Measurements from ENCODE around the gene HOXB3.

The HOXB3 gene

GRCh38 chr17:48593126-48593829 lies 3.2 kb upstream of the HOXB3 start, which contains the start of gene HOXB5:
Gene HOXB5, minus strand, starts transcription at chr17:48593779. Its CDS starts 97 bp downstream, at chr17:48593682.
- no peak for DNase-seq (ENCODE audit: low read depth)
- peak within 1 kb of the TSS; percentile 78 for H3K4me3 ChIP-seq (ENCODE audit: low read length)
- peaks cover 28% of the 10 kb centered on the region for H3K4me1 ChIP-seq (ENCODE audit: control insufficient read depth, insufficient read depth, low read length)
- no peaks in the 10 kb centered on the region for H3K9me3 ChIP-seq (ENCODE audit: control insufficient read depth, low read length)
- no peaks in the 10 kb centered on the region for H3K27me3 ChIP-seq (replicated peaks; ENCODE audit: control insufficient read depth, insufficient read depth, low read length)
- peak within 1 kb of the TSS; percentile 86 for H3K9ac ChIP-seq (ENCODE audit: low read length)
- peaks cover 22% of the 10 kb centered on the region for H3K36me3 ChIP-seq (ENCODE audit: control insufficient read depth, insufficient read depth, low read length, severe bottlenecking)

GRCh38 chr17:48592577-48592976 lies 2.5 kb upstream of the HOXB3 start:
- Histone ChIP-seq H3K9ac (ENCODE audit: low read length) (peak overlapping the region; percentile 86), H3K4me3 (ENCODE audit: low read length) (peak overlapping the region; percentile 78), H3K9me3 (ENCODE audit: control insufficient read depth, low read length) (no peaks in the 10 kb centered on the region), H3K4me1 (ENCODE audit: control insufficient read depth, insufficient read depth, low read length) (peaks cover 34% of the 10 kb centered on the region), H3K27me3 (replicated peaks; ENCODE audit: control insufficient read depth, insufficient read depth, low read length) (no peaks in the 10 kb centered on the region), H3K36me3 (ENCODE audit: control insufficient read depth, insufficient read depth, low read length, severe bottlenecking) (peaks cover 22% of the 10 kb centered on the region)
- DNase-seq (ENCODE audit: low read depth): no peak

- peak overlapping the region; percentile 9 for H3K4me3 ChIP-seq (ENCODE audit: low read length)
- H3K36me3 ChIP-seq (ENCODE audit: control insufficient read depth, insufficient read depth, low read length, severe bottlenecking): peaks cover 22% of the 10 kb centered on the region
- peak overlapping the region; percentile 86 for H3K9ac ChIP-seq (ENCODE audit: low read length)
- DNase-seq (ENCODE audit: low read depth): no peak
- peaks cover 37% of the 10 kb centered on the region for H3K4me1 ChIP-seq (ENCODE audit: control insufficient read depth, insufficient read depth, low read length)
- H3K9me3 ChIP-seq (ENCODE audit: control insufficient read depth, low read length): no peaks in the 10 kb centered on the region
- no peaks in the 10 kb centered on the region for H3K27me3 ChIP-seq (replicated peaks; ENCODE audit: control insufficient read depth, insufficient read depth, low read length)
These were observed 2.0 kb upstream of the HOXB3 start for GRCh38 chr17:48592057-48592514.

- peaks cover 37% of the 10 kb centered on the region for H3K4me1 ChIP-seq (ENCODE audit: control insufficient read depth, insufficient read depth, low read length)
- no peak overlapping the region for H3K4me3 ChIP-seq (ENCODE audit: low read length)
- peak overlapping the region; percentile 37 for H3K9ac ChIP-seq (ENCODE audit: low read length)
- no peaks in the 10 kb centered on the region for H3K27me3 ChIP-seq (replicated peaks; ENCODE audit: control insufficient read depth, insufficient read depth, low read length)
- H3K9me3 ChIP-seq (ENCODE audit: control insufficient read depth, low read length): no peaks in the 10 kb centered on the region
- no peak for DNase-seq (ENCODE audit: low read depth)
- H3K36me3 ChIP-seq (ENCODE audit: control insufficient read depth, insufficient read depth, low read length, severe bottlenecking): peaks cover 22% of the 10 kb centered on the region
These were observed 1.4 kb upstream of the HOXB3 start for GRCh38 chr17:48591255-48592056.

- H3K9me3 ChIP-seq (ENCODE audit: control insufficient read depth, low read length): no peaks in the 10 kb centered on the region
- H3K9ac ChIP-seq (ENCODE audit: low read length): peak overlapping the region; percentile 63
- no peak for DNase-seq (ENCODE audit: low read depth)
- no peaks in the 10 kb centered on the region for H3K27me3 ChIP-seq (replicated peaks; ENCODE audit: control insufficient read depth, insufficient read depth, low read length)
- peaks cover 14% of the 10 kb centered on the region for H3K36me3 ChIP-seq (ENCODE audit: control insufficient read depth, insufficient read depth, low read length, severe bottlenecking)
- peaks cover 38% of the 10 kb centered on the region for H3K4me1 ChIP-seq (ENCODE audit: control insufficient read depth, insufficient read depth, low read length)
- no peak overlapping the region for H3K4me3 ChIP-seq (ENCODE audit: low read length)
These were observed 643 bp upstream of the HOXB3 start for GRCh38 chr17:48590607-48591161.

GRCh38 chr17:48589060-48589830 lies 796 bp downstream of the HOXB3 start:
- Histone ChIP-seq H3K4me3 (ENCODE audit: low read length) (no peak overlapping the region), H3K9ac (ENCODE audit: low read length) (peak overlapping the region; percentile 63), H3K36me3 (ENCODE audit: control insufficient read depth, insufficient read depth, low read length, severe bottlenecking) (peaks cover 4% of the 10 kb centered on the region), H3K9me3 (ENCODE audit: control insufficient read depth, low read length) (no peaks in the 10 kb centered on the region), H3K27me3 (replicated peaks; ENCODE audit: control insufficient read depth, insufficient read depth, low read length) (no peaks in the 10 kb centered on the region), H3K4me1 (ENCODE audit: control insufficient read depth, insufficient read depth, low read length) (peaks cover 31% of the 10 kb centered on the region)
- no peak for DNase-seq (ENCODE audit: low read depth)

GRCh38 chr17:48588528-48588927 lies 1.5 kb downstream of the HOXB3 start:
- Histone ChIP-seq H3K4me1 (ENCODE audit: control insufficient read depth, insufficient read depth, low read length) (peaks cover 33% of the 10 kb centered on the region), H3K4me3 (ENCODE audit: low read length) (no peak overlapping the region), H3K27me3 (replicated peaks; ENCODE audit: control insufficient read depth, insufficient read depth, low read length) (no peaks in the 10 kb centered on the region), H3K9me3 (ENCODE audit: control insufficient read depth, low read length) (no peaks in the 10 kb centered on the region), H3K36me3 (ENCODE audit: control insufficient read depth, insufficient read depth, low read length, severe bottlenecking) (peaks cover 4% of the 10 kb centered on the region), H3K9ac (ENCODE audit: low read length) (no peak overlapping the region)
- no peak for DNase-seq (ENCODE audit: low read depth)

GRCh38 chr17:48588074-48588415 lies 2.0 kb downstream of the HOXB3 start:
- H3K4me1 ChIP-seq (ENCODE audit: control insufficient read depth, insufficient read depth, low read length): peaks cover 34% of the 10 kb centered on the region
- H3K9ac ChIP-seq (ENCODE audit: low read length): peak overlapping the region; percentile 97
- H3K9me3 ChIP-seq (ENCODE audit: control insufficient read depth, low read length): no peaks in the 10 kb centered on the region
- H3K36me3 ChIP-seq (ENCODE audit: control insufficient read depth, insufficient read depth, low read length, severe bottlenecking): peaks cover 4% of the 10 kb centered on the region
- H3K27me3 ChIP-seq (replicated peaks; ENCODE audit: control insufficient read depth, insufficient read depth, low read length): no peaks in the 10 kb centered on the region
- no peak overlapping the region for H3K4me3 ChIP-seq (ENCODE audit: low read length)
- no peak for DNase-seq (ENCODE audit: low read depth)

GRCh38 chr17:48587276-48588073 lies 2.6 kb downstream of the HOXB3 start:
- H3K36me3 ChIP-seq (ENCODE audit: control insufficient read depth, insufficient read depth, low read length, severe bottlenecking): peaks cover 4% of the 10 kb centered on the region
- no peak for DNase-seq (ENCODE audit: low read depth)
- H3K4me3 ChIP-seq (ENCODE audit: low read length): no peak overlapping the region
- no peaks in the 10 kb centered on the region for H3K9me3 ChIP-seq (ENCODE audit: control insufficient read depth, low read length)
- peak overlapping the region; percentile 97 for H3K9ac ChIP-seq (ENCODE audit: low read length)
- H3K27me3 ChIP-seq (replicated peaks; ENCODE audit: control insufficient read depth, insufficient read depth, low read length): no peaks in the 10 kb centered on the region
- peaks cover 40% of the 10 kb centered on the region for H3K4me1 ChIP-seq (ENCODE audit: control insufficient read depth, insufficient read depth, low read length)

All from adipocyte (in vitro differentiated cells).